AG09309 (cell line): ENCODE measurements around the gene PSMG3.
A peak's percentile ranks its signal among the peaks of the same experiment; 100 is the strongest.

Experiments
- DNase-seq: peaks from one replicate; pipeline ENCODE4 v3.0.0-alpha.2; 2010; ENCODE audit warnings: low read depth
- H3K4me3 ChIP-seq: 2 replicates; pipeline ENCODE4 v1.5.1; 2011; ENCODE audit warnings: mild to moderate bottlenecking, low read depth, low read length, moderate library complexity; ENCODE audit not compliant: control insufficient read depth
- CTCF ChIP-seq: IDR thresholded peaks from 2 replicates; pipeline ENCODE4 v1.5.1; 2011; ENCODE audit warnings: mild to moderate bottlenecking, low read depth, low read length, inconsistent platforms; ENCODE audit not compliant: insufficient read depth, control insufficient read depth; ENCODE audit errors: missing control alignments

The PSMG3 gene

DNA sequence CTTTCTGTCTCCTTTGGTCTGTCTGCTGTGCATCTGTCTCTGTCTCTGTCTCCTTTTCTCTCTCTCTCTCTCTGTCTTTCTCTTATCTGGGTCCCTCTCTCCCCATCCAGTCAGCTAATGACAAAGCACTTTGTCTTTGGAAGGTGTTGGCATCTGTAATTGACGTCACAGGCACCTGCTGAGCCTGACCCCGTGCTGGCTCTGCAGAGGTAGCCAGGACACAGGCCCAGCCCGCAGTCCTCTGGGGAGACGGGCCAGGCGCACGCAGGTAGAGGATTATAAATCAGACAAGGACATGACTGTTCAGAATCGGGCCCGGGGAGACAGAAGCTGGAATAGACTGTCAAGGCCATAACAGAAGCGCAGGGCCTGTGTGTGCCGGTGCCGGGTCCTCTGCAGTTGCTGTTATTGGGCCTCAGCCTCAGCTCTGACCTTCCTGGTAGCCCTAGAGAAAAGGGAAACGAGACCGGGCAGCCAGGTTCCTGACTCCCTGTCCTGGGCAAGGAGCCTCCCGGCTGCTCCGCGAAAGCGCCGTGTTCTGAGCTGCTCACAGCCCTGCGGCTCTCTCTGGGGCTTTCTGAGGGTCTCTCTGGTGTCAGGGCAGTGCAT lies 10.7 kb upstream of the PSMG3 start:
- DNase-seq, result no peak
- H3K4me3 ChIP-seq, result no peak overlapping the region
- no peak for TF ChIP-seq CTCF

DNA sequence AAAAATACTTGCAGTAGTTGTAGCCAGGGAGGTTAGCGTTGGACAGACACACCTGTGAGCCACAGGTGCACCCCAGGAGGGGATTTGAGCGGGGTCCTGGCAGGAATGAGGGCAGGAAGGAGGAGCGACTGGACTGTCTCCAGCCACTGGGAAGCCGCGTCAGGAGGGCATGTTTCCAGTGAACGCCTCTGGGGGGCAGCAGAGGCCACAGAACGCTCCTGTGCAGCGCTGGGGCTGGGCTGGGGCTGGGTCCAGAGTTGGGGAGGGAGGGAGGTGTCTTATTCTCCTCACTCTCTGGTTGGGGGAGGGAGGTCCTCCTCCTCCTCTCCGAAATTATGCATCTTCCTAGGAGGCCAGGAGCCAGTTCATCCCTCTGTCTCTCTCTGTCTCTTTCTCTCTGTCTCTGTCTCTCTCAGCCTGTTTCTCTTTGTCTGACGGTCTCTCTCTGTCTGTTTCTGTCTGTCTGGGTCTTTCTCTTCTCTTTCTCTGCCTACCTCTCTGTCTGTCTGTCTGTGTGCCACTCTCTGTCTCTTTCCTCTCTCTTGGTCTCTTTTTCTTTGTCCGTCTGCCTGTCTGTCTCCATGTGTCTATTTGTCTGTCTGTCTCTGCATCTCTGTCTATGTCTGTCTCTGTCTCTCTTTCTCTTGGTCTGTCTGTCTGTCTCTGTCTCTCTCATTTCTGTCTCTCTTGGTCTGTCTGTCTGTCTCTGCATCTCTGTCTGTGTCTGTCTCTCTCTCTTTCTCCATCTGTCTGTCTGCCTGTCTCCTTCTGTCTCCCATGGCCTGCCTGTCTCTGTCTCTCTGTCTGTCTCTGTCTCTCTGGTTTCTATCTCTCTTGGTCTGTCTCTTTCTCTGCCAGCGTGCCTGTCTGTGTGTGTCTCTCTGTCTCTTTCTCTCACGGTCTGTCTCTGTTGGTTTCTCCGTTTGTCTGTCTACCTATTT lies 9.9 kb upstream of the PSMG3 start:
- no peak overlapping the region for H3K4me3 ChIP-seq
- DNase-seq, result no peak
- TF ChIP-seq CTCF, result peak; percentile 89

- H3K4me3 ChIP-seq, result no peak overlapping the region
- no peak for TF ChIP-seq CTCF
- DNase-seq, result no peak
Observed at GRCh38 chr7:1578513-1578912, 8.7 kb upstream of the PSMG3 start.

- DNase-seq, result no peak
- H3K4me3 ChIP-seq, result no peak overlapping the region
- TF ChIP-seq CTCF, result no peak
Observed at GRCh38 chr7:1576521-1577253, 6.9 kb upstream of the PSMG3 start.

DNA sequence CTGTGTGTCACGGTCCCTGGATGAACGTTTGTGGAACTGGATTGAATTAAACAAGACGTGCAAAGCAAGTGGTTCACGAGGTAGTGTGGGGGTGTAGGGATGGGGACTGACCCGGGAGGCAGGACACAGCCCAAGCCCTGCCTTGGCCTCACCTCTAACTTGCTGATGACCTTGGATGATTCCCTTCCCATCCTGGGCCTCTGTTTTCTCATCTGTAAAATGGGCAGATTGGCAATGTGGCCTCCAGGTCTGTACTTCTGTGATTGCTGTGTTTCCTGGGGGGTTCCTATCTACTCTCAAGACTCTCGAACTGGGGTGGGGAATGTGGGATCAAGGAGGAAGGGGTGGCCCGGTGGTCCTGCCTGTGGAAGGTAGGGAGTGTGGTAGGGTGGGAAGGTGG lies 6.0 kb upstream of the PSMG3 start:
- no peak overlapping the region for H3K4me3 ChIP-seq

More for the DNA sequence above, 6.0 kb upstream of the PSMG3 start:
- no peak for DNase-seq
- TF ChIP-seq CTCF, result no peak
